Measurements from ENCODE around the gene SNX8.

DNA sequence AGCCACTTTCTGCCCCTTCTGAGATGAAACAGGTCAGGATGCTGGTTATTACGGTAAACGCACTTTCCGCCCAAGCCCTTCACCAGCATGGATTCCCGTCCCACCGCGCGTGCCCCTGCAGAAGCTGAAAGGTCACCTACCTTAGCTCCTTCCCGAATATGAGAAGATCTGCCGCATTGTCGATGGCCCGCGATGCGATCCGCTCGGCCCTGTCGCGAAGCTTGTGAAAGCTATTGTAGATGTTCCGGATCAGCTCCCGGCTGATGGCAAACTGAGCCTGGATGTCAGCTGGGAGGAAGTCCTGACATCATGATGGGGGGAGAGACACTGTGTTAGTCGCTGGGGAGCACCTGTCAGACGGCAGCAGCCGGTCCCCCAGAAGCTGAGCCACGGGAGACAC lies 50.1 kb downstream of the SNX8 start:
- TF ChIP-seq CTCF (IDR thresholded peaks at IDR 0.05) (no peak), POLR2AphosphoS5 (IDR thresholded peaks at IDR 0.05; ENCODE audit: insufficient read depth in 1 of 2, low read depth in 1 of 2) (no peak), POLR2A (IDR thresholded peaks at IDR 0.05) (no peak)

Data from vagina (tissue), 2 donors.